Cerebellar cortex (tissue), 1 donor: ENCODE data around the gene SH3PXD2B.
A peak's percentile ranks its signal among the peaks of the same experiment; 100 is the strongest.

Source experiments
- DNase-seq: peaks from one replicate; pipeline ENCODE4 v3.0.0-alpha.2; 2015; ENCODE audit warnings: low spot score

Gene SH3PXD2B

DNA sequence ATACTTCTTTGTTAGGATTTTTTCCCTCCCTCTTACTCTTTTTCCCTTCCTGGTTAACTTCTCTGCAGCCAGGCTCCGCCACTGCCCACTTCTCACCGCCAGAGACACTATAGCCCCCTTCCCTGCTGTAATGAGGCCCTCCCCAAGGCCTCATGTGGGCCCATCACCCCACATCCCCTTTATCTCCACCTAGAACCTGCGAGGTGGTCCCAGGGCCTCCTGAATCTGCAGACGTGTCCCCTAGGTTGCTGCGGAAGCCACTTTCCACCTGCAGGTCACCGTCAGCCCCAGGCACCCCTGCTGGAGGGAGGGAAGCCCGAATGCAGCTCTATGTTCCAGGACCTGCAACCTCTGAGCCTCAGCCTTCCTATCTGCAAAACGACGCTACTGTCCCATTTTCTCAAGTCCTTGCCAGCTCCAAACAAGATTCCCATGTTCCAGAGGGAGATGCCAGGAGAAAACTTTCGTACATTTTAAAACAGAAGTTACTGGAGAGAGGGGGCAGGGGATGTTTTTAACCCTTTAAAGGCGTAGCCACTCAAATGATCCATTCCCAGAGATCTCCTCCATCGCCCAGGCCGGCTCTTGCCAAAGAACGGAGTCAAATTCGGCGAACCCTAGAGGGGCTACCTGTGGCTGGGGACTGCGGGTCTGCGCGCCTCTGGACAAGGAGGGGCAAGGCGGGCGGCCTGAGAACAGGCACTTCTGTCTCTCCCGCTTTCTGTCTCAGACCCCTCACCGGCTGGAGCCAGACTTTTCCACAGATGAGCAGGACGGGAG, 929 bp downstream of the SH3PXD2B start:
- DNase-seq = peak; percentile 80

- peak; percentile 68 for DNase-seq
Measured at GRCh38 chr5:172452398-172453205, 1.7 kb downstream of the SH3PXD2B start.

DNA sequence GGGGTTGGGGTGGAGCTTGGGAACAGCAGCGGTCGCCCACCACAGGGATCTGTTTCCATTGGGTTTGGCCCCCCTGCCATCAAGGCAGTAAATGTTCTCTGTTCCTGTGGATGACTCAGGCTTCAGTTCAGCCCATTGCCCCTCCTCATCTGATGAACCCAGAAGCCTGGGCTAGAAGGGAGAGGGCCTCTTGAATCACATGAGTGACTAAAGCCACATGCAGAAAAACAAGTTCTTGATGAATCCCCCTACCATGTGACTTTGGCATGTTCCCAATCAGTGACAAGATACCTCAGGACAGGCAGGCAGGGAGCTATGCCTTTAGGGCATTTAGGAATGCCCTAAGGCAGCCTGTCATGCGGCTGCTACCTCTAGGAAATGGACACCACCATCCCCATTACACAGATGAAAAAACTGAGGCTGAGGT, 2.5 kb downstream of the SH3PXD2B start:
- DNase-seq = no peak

DNA sequence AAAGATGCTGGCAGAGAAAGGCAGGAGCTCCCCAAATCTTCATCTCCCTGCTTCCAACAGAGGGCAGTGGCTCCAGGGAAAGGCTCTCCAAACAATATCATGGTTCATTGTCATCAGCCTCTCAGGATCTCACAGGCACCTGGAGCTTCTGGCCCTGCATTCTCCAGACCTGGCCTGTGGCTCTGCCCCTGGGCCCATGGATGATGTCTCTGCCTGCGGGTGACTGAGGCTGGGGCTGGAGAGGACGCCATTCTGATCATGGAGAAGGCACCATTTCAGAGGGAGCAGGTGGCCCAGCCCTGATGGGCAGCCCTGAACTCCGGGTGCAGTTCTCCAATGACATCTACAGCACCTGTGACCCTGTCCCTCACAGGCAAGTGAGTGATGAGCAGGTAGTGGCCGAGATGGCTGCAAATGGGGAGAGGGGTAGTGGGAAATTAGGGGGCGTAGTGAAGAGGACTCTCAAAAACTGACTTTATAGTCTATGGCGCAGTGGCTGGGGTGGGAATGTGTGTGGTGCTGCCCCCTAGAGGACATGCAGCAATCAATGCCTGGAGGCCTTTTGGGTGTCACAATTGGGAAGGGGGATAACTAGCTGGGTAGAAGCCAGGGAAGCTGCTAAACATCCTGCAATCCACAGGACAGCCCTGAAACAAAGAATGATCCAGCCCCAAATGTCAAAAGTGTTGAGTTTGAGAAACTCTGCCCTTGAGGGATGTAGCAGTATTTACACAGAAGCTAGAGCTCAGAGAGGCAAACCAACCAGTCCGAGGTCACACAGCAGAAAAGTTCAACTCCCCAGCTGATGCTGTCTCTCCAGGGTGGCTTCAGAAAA, 3.2 kb downstream of the SH3PXD2B start:
- peak; percentile 87 for DNase-seq

- no peak for DNase-seq
Measured at GRCh38 chr5:172450453-172450852, 3.9 kb downstream of the SH3PXD2B start.

- no peak for DNase-seq
Measured at GRCh38 chr5:172448999-172449398, 5.3 kb downstream of the SH3PXD2B start.

GRCh38 chr5:172447646-172448365, 6.5 kb downstream of the SH3PXD2B start:
- DNase-seq = no peak

- DNase-seq = peak; percentile 57
Measured at GRCh38 chr5:172446336-172447051, 7.8 kb downstream of the SH3PXD2B start.

DNA sequence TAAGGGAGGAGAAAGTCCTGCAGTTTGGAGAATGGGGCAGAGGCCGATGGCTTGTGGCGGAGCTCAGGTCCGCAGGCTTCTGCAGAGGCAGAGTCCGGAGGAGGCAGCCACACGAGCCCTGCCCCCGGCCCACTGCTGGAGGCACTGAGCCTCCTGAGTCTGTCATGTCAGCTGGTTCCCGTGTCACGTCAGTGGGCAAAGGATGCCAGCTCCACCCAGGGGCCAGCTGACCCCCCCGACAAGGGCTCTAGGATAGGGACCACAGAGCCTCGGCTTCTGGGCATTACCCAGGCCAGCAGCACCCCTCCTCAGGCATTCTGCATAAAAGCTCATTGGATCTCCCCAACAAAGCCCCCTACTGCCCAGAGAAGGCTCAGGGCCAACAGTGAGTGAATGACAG, 8.5 kb downstream of the SH3PXD2B start:
- no peak for DNase-seq

DNA sequence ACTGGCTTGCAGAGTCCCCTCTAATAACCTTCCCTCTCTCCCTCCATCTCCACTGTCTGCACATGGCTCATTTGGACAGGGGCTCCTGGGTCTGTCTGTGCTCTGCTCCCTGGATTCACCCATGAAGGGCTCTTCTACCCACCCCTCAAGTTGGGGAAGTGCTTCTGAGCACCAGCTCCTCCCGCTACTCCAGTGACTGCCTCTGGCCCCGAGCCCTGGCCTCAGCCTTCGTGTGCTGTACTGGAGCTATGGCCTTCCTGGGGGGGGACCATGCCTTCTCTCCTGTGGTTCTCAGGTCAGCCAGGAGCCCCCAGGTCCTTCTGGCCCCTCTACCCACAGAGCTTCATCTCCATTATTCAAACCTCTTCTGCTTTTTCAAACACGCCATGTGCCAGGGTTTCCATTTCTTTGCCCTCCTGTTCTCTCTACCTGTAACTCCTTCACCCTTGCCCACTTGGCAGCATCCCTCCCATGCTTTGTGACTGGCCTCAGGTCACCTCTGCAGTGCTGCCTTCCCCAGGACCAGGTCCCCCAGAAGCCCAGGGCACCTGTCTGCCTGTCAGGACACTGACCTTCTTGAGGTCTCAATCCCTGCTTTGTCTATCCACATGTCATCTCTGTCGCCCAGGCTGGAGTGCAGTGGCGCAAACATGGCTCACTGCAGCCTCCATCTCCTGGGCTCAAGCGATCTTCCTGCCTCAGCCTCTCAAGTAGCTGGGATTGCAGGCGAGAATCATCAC, 9.5 kb downstream of the SH3PXD2B start:
- DNase-seq = no peak

DNA sequence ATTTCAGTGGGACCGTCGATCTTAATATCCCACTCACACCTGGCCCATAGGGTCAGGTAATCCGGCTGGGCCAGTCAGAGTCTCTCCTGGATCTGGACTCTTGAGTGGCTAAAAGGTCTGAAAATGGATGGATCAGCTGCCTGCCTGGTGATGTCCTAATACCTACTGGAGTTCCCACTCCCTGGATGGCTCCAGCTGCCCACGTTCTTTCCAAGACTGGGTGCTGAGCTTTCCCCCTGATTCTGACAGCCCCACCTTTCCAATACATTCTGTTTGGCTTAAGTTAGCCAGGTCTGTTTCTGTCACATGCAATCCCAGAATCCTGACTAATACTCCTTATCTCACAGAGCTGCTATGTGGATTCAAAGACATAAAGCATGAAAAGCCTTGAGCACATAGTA, 10.2 kb downstream of the SH3PXD2B start:
- DNase-seq = no peak

DNA sequence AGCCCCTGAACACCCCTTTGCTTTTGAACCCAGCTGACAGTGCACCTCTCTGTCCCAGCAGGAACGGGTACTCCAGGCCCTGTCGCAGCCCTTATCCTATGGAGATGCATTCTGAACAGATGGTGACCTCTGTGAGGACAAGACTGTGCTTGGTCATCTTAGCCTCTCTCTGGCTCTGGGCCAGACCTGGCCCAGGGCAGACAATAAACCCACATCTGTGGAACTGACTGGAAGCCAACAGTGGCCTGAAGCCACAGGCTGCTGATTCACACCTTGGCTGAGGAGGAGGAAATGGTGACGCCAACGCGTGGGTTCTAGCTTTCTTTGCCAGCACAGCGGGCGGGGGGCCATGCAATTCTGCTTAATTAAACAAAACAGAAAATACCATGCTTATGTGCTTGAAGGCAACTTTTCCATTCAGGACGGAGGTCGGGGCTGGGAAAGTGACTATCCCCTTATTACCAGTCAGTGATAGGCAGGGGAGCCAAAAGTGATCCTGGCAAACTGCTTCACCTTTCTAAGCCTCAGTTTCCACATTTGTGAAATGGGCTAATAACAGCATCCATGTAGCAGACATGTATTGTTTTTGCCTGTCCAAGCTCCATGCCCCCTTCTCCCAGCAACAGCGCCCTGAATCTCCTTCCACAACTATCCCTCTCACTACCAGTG, 10.8 kb downstream of the SH3PXD2B start:
- peak; percentile 91 for DNase-seq

DNA sequence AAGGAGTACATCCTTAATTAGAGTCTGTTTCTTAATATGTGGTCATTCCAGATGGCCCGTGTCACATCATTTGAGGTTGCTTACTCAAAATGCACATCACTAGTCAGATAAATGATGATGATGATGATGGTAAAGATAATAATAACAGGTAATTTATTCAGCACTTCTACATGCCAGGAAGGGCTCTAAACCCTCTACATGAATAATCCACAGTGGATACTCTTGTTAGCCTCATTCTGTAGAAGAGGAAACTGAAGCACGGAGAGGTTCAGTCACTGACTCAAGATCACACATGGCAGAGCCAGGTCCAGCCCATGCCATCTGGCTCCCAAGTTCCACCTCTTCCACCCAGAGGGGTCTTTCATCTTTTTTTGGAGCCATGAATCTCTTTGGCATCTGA, 11.7 kb downstream of the SH3PXD2B start:
- DNase-seq = no peak

DNA sequence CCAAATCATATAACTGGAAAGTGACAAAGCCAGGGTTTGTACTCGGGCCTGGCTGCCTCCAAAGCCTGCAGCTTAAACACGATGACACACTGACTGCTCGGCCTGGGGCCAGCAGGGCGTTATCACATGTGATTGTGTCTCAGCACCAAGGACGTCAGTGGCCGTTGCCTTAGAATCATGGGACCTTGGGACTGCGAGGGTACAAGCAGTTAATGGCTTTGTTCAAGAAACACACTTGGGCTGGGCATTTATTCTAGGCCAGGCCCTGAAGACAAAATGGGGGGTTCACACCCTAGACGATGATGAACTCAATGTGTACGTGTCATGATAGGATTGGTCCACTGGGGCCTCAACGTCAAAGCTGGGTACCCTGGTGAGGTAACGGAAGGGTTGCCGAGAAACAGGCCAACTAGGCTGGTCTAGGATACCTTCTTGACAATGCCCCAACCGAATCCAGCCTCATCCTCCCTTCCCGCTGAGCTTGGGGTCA, 13.0 kb downstream of the SH3PXD2B start:
- no peak for DNase-seq

DNA sequence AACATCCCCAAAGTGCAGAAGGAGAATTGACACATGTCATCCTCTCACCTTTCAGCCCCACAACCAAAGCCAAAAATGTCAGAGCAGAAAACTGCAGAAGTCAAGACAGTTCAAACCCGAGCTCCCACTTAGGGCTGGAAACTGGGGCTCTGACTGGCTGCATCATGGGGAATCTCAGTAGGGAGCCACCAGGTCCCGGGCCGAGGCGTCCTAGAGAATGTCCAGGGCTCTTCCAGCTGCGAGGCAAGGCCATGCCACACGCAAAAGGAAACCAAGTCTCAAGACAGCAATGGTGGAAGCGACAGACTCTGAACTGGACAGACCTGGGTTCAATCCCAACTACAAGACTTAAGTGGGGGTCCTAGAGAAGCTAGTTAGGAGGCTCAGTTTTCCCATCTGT, 13.8 kb downstream of the SH3PXD2B start:
- DNase-seq = no peak

DNA sequence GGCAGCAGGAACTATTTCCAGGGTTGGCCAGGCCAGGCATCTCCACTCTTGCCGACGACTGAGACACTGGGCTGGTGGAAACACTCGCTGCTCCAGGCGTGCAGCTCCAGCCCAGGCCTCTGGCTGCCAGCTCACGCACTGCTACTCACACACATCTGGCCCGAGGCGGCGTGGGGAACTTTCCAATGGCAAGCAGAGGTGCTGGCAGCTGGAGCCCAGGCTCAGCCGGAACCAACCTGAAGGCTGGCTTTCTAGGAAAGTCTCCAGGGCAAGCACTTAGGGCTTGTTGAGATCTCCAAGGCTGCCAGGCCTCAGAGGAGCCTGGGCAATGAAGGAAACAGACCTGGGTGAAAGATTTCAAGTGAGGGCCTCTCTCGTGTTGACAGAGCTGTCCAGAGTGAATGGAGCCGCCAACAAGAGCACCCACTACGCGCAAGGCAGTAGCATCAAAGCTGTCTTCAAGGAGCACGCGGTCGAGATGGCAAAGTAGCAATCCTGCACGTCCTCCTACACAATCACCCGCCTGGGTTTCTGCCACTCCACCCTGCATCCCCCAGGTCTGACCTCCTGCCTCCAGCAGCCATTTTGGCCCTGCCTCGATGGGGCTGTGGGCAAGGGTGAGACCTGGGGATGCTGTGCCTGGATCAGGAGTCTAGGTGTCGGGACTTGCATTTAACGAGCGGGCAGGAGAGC, 14.4 kb downstream of the SH3PXD2B start:
- no peak for DNase-seq

GRCh38 chr5:172438319-172438668, 16.0 kb downstream of the SH3PXD2B start:
- no peak for DNase-seq

GRCh38 chr5:172437445-172438318, 16.6 kb downstream of the SH3PXD2B start:
- no peak for DNase-seq
